ENCODE measurements around the gene GRAMD2B.

GRAMD2B gene

DNA sequence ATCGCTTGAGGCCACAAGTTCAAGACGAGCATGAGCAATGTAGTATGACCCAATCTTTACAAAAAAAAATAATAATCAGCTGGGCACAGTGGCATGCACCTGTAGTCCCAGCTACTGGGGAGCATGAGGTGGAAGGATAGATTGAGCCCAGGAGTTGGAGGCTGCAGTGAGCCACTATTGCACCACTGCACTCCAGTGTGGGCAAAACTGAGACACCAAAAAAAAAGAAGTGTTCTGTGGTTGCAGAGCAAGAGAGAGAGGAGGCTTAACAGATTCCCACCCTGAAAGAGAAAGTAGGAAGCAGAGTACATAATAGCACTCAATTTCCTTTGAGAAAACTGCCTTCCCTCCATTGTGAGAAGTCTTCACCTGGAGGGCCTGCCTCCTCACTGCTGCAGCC is 119.2 kb downstream of the GRAMD2B start:
- DNase-seq (ENCODE audit: low read depth in 2 of 2) = no peak

DNA sequence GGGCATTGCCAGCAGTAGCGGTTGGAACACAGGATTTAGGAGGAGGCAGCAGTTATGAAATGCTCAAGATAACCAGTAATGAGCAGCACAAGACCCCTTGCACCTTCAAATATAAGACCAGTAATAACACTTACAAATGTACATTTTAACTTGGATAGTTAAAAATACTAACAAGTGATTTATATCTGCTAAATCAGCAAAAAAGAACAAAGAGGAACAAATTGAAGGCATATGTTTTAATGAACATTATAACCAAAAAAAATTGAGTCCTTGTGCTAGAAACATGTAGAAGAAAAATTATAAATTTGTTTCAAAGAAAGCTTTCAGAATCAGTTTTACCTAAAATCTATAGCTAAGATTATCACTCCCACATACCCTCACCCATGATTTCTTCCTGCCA is 119.8 kb downstream of the GRAMD2B start:
- no peak for DNase-seq (ENCODE audit: low read depth in 2 of 2)

DNA sequence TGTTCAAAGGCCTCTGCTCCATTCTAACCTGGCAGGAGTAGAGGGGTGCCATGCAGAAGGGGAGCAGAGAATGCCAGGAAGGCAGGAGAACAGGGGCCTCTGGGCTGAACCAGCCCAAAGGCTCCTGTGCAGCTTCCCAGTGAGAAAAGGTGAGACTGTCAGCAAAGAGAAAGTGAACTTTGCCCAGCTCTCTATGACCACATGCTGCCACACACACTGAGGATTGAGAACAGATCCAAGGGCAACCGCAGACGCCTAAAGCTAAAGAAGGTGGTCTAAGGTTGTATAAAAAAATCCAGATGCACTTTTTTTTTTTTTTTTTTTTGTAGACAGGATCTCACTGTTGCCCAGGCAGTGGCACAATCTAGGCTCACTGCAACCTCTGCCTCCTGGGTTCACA is 120.5 kb downstream of the GRAMD2B start:
- no peak for DNase-seq (ENCODE audit: low read depth in 2 of 2)
